ENCODE data around the gene RAB3B.
"Not testable (repeated sequence)": the region's sequence is repeated elsewhere in the genome, so short reads cannot be mapped to it uniquely, and the experiment has no call there.

RAB3B gene

DNA sequence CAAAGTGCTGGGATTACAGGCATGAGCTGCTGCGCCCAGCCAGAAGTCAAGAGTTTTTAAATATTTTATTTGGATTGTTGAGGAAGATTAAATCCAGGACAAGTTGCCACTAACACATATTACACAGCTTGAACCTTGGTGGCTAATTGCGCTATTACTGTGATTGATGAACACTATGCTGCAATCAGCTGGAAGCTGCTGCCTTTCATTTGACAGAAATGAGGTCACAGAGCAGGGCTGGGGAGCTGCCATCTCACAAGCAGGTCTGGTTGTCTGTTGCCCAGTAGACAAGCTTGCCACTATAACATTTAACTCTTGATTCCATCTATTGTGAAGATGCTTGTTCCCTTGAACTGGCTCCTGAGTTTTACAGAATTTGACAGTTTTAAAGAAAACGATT lies 74.5 kb downstream of the RAB3B start:
- no peak for DNase-seq

DNA sequence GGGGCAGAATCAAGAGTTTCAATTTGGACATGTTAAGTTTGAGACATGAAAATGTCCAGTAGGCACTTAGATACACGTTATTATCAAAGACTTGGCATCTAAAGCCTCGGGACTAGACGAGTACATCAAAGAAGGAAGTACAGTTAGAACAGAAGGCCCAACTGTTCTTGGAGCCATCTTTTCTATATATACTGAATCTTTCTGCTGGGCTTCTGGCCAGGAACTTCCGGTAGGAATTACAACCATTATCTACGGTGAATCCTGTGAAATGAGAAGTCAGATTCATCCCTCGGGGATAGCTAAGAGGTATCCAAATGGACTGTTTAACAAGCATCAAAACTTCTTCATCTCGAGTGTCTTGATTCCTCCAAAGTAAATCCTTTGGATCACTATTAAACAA lies 77.6 kb downstream of the RAB3B start:
- DNase-seq: no peak

DNA sequence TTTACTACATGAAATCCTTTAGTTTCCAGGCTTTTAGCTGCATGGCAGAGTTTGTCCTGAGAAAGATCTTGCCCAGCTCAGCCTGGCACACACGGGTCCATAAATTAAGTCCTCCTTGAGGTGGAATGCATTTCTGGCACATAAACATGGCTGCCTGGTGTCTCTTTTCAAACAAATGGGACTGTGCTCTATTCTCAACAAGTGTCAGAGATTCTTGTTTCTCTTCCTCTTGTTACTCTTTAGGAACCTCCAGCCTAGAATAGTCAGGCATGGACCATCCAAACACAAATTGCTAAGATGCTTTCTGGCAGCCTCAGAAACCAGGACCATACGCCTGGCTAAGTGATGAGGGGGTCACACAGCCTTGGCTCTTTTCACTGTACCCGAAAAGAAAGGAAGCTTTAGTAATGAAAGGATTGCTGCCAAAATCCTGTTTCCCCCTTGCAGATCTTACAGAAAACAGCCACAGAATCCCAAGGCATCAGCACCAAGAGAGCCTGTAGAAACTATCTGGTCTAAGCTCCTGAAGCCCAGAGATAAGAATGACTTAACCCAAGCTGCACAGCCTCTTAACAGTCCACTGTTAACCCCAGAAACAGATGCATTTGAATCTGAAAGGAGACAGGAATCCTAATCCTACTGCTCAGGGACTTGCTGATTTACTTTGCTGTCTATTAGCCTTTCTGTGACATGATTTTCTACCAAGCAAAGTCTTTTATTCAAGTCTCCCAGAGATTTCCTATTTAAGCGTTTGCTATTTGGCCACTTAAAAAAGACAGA lies 80.1 kb downstream of the RAB3B start:
- no peak for DNase-seq

DNA sequence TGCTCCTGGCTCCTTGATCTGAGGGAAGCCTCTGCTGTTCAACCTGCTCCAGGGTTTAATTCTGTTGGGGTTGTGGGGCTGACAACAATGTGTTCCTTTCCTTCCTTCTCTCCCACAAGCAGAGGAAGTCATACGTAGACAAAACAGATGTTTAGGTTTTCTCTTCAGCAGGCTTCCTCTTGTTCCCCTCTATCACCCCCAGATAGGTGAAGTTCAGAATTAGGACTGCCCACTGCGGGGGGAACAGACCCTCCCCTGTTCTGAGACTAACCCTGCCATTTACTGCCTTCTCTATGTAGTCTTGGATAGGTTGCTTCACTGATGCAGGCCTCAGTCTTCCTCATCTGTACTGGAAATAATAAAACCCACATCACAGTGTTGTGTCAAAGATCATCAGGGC lies 82.0 kb downstream of the RAB3B start:
- DNase-seq: no peak

DNA sequence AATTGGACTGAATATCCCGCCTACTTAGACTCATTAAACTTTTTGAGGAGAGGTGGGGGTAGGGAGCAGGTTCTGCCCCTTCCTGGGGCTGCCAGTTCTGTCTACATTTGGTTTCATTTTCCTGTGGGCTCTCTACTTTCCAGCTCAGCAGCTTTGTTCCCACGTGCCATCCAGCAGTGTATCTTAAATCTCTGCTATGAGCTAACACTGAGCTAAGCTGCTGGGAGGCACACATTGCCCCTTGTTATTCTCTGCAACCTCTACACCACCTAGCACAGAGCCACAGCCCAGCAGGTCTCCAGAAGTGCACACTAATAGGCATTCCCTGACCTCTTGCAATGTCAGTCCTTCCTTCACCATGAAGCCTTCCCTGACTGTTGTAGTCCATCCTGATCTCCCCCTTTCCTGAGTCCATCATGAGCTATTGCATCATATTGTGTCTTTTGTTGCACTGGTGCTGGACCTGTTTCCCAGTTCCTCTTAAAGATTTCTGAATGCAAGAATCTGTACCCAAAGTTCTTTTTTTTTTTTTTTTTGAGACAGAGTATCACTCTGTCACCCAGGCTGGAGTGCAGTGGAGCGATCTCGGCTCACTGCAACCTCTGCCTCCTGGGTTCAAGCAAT lies 83.3 kb downstream of the RAB3B start:
- DNase-seq: no peak

DNA sequence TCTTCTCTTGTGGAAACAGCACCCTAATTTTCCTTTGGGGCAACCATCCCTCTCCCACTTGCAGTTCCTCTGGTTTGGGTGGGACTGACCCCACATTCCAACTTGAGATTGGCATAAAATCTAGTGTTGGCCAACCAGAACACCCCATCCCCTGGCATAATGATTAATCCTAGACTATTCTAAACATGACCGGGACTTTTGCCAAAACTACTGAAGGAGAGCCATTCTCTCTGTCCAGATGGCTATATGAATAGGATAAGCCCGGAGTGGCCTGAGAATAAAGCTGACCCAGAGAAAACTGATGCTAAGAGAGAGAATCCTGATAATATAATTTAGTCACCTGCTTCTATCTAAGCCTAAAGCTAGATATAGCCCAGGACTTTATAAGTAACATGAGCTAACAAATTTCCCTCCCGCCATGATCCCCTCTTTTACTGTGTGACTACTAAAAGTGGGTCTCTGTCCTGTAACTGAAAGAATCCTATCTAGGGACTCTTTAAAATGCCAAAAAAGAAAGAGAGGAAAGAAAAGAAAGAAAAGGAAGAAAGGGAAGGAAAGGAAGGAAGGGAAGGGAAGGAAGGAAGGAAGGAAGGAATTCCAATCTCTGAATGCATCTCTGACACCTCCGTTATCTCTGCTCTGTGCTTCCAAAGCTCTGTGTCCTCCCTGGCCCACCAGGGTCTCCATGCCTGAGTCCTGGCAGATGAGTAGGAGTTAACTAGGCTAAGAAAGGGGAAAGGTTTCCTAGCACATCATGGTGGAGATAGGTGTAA lies 84.0 kb downstream of the RAB3B start:
- no peak for DNase-seq

DNA sequence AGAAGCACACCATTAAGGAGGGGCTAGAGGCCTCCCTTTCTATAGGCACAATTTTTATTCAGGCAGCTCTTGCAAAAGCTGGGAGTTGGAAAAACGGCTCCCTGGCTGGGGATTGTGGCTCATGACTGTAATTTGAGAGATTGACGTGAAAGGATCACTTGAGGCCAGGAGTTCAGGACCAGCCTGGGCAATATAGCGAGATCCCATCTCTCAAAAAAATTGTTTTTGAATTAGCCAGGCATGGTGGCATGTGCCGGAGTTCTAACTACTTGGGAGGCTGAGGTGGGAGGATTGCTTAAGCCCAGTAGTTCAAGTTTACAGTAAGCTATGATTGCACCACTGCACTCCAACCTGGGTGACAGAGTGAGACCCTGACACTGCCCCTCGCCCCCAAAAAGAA lies 88.0 kb downstream of the RAB3B start:
- no peak for DNase-seq

DNA sequence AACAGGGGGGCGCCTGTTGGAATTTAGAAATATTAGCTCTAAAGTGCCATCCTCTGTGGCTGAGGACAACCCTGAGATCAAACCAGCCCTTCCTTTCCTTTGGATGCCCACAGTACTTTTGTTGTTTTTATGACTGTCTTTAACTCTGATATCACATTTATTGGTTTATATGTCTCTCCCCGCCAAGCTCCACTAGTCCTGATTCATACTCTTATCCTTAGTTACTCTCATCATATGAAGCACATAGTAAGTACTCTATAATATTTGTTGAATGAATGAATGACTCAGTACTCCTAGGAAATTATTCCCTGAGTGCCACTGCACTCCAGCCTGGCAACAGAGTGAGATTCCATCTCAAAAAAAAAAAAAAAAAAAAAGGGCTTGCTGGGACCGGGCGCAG lies 89.3 kb downstream of the RAB3B start:
- DNase-seq: no peak

DNA sequence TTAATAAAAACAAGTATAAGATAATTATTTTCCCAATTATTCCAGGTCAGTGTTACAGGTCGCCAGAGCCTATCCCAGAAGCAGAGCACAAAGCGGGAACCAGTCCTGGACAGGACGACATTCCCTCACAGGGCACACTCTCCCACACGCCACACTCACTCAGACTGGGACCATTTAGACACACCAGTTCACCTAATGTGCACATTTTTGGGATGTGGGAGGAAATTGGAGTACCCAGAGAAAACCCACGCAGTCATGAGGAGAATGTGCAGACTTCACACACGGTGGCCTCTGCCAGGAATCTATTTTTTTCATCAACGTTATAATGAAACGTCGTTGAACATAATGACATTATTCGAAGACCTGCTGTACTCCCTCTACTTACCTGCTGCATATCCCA lies 91.5 kb downstream of the RAB3B start:
- no peak for DNase-seq

DNA sequence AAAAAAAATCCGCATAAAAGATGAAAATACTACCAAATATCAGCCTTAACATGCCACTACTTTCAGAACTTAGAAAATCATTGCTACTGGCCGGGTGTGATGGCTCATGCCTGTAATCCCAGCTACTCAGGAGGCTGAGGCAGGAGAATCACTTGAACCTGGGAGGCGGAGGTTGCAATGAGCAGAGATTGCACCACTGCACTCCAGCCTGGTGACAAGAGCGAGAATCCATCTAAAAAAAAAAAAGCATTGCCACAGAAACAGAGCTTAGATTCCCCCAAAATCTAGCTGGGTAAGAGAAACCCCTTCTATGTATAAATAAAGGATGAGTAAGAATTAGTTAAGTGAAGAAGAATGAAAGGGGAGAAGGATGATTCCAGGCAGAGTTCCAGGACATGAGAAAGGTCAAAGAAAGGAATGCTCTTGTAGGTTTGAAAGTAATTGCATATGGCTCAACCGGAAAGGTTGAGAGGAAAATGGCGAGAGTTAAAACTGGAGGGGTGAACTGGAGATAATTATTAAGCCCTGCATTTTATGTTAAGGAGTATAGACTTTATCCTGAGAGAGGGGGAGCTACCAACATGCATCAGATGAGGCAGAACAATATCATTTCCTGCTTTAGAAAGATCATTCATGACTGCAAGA lies 92.3 kb downstream of the RAB3B start:
- DNase-seq: no peak

DNA sequence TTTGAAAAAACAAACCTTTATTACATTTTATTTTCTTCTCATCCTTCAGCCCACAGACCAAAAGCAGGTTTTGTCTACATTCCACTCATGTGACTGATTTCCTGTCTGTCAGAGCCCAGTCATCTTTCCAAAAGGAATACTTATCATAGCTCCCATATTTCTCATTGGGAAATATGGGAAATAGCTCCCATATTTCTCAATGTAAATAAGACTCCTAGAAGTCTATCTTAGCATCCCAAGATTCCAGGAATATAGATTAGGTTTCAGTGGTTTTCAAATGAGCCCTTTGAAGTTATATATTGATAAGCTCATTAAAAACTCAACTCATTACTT lies 92.8 kb downstream of the RAB3B start:
- no peak for DNase-seq

DNA sequence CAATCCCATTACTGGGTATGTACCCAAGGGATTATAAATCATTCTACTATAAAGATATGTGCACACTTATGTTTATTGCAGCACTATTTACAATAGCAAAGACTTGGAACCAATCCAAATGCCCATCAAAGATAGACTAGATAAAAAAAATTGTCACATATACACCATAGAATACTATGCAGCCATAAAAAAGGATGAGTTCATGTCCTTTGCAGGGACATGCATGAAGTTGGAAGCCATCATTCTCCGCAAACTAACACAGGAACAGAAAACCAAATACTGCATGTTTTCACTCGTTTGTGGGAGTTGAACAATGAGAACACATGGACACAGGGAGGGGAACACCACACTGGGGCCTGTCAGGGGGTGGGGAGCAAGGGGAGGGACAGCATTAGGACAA lies 95.8 kb downstream of the RAB3B start:
- DNase-seq: not testable (repeated sequence)

DNA sequence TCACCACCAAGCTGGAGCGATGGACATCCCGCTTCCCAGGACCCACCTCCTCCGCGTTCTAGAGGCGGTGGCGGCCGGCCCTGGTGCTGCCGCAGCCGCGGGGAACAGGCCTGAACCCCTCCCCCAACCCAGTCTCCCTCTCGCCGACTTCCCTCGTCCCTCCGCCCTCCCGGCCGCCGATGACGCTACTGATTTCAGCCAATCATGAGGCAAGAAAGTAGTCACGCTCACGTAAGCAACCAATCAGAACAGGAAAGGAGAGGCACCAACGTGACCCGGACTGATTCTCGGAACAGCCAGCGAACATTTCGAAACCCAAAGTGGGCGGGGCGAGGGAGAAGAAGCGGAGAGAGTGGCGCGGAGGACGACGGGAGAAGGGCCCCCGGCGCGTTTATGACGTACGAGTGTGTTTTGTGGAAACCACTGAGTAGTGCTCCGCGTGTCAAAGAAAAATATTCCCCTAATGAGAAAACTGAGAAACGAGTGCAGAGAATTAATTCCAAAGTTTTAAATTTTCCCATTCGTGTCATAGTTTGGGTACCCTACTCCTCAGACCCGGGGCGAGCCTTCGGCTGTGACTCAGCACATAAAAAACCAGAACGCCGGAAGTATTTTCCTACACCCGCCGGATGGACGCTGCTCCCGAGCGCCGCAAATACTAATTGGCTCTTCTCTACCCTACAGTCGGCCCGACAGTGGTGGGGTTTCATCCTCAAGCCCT lies 111.7 kb downstream of the RAB3B start, which contains the start of gene NRDC:
Gene NRDC, minus strand, starts transcription at position 112 of the 721 bp plus-strand sequence. CDS start 112 bp downstream, outside the sequence.
- DNase-seq: peak; percentile 99 to 100

DNA sequence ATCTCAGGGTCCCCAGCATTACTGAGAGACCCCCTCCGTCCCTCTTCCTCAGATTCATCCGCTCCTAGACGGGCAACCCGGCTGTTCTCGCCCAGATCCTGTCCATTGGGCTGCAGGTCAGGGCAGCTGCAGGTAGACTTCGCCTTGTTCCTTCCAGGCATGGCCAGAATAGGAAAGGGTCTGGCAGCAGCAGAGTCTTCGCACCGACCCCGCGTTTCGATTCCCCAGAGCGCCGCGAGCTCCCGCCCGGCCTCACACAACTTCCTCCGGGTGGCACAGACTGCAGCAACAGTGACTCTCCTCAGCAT lies 112.2 kb downstream of the RAB3B start:
- DNase-seq: no peak

DNA sequence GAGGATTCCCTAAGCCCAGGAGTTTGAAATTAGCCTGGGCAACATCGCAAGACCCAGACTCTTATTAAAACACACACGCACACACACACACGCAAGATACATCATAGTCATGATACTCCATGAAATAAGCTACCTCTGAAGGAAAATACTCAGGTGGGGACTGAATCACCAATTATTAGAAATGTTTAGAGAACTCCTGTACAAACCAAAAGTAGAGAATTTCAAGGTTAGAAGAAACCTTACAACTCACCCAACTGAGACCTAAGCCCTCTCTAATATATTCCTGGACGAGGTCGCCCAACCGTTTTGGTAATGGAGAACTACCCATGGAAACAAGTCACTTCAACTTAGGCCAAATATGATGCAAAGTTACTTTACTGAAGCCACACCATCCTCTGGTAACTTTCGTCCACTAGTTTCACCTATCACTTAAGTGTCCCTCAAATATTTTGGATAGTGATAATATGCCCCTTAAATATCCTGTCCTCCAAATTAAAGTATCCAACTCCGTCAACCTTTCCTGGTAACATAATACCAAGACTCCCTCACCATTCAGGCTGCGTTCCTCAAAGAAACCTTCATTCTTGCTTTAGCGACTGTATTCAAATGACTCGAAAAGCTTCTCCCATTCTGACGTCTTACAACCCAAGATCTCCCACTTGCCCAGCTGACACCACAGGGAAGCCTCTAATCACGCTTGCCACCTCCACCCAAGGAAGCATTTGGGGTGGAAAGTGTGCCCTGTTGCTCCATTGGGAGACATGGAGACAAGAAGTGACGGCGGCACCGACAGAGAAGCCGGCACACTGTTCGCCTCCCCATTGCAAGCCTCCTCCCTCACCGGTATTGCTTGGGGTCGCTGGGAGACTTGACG lies 112.8 kb downstream of the RAB3B start:
- no peak for DNase-seq

DNA sequence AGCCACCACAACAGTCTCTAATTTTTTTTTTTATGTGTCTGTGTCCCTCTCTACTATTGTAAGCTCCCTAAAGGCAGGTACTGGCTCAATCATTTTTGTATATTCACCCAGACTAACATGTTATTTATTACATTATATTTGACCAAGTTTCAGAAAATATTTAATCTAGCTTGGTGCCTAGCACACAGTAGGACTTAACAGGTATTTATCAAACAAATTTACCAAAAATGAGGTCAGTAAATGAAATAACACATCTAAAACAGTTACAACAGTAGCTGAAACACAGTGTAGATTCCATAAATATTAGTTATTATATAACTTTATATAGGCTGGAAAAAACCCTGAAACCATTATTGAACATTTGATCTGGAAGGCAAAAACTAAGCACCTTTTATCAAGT lies 114.7 kb downstream of the RAB3B start:
- no peak for DNase-seq

DNA sequence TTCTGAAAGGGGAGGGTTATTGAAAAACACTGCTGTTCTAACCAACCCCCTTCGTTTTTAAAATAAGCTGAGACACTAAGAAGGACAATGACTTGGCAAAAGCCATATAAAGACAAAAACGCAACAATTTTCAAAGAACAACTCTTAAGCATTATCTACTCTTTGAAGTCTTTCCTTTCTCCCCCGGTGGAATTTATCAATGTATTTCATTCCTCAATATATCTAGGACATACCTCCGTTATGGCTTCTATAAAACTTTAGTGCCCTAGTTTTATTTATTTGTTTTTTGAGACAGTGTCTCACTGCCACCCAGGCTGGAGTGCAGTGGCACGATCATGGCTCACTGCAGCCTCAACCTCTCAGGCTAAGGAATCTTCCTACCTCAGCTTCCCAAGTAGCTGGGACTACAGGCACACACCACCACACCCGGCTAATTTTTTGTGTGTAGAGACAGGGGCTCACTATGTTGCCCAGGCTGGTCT lies 115.2 kb downstream of the RAB3B start:
- DNase-seq: no peak

DNA sequence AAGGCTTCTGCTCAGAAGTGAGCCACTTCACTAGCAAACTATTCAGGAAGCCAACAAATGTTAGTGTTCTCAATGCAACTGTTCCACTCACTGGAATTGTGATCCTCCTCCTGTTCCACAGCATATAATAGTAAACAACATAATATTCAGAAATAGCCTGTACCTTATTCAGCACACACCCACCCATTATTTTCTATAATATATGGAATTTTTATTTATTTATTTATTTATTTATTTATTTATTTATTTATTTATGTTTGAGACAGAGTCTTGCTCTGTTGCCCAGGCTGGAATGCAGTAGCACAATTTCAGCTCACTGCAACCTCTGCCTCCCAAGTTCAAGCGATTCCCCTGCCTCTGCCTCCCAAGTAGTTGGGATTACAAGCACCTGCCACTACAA lies 117.2 kb downstream of the RAB3B start:
- not testable (repeated sequence) for DNase-seq

DNA sequence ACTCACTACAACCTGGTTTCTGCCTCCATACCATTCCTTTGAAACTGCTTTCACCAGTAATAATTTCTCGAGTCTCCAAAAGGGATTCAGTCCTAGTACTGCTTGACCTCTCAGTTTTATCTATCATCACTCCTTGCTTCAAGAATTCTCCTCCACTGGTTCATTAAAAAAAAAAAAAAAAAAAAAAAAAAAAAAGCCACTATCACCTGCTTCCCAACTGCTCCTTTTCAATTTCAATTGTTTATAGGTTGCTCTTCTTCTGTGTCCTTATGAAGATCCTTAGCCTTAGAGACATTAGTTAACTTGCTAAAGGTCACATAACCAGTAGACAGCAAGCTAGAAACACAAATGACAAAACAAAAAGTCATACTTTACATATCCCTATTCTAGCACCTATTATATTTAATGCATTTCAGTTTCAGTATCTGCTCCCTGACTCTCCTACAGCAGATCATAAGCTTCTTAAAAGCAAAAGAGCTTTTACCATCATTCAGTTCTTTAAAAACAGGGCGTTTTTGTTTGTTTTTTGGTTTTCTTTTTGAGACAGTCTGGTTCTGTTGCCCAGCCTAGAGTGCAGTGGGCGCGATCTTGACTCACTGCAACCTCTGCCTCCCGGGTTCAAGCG lies 119.0 kb downstream of the RAB3B start:
- DNase-seq: no peak

DNA sequence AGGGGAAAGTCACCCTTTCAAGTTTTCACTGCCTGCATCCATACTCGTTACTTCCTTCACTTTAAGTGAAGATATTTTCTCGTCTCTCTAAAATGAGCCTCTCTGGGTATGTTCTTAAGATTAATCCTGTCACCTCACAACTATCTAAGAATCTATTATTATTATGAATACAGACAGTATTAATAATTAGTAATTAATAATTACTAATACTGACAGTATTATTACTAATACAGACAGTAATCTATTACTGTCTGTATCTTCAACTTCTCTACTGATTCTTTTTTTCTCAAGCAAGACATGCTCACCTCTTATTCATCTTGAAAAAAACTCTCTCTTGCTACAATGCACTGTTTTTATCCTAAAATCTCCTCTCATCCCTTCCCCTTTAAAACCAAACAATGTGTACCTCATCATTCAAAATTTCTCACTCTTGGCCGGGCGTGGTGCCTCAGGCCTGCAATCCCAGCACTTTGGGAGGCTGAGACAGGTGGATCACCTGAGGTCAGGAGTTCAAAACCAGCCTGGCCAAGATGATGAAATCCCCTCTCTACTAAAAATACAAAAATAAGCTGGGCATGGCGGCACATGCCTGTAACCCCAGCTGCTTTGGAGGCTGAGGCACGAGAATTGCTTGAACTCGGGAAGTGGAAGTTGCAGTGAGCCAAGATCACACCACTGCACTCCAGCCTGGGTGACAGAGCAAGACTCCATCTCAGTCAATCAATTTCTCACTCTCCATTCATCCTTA lies 119.7 kb downstream of the RAB3B start:
- DNase-seq: no peak

Data from activated T-cell treated with anti-CD3 and anti-CD28 coated beads, Interleukin-2, amount 50 U/mL, for 48 hours (primary cell).